DND-41 (cell line): ENCODE data around the gene PAX2.

Experiments
- EZH2 ChIP-seq: IDR thresholded peaks from 3 replicates; pipeline ENCODE4 v1.6.1; 2012; ENCODE audit warnings: borderline replicate concordance, low read depth, mild to moderate bottlenecking, moderate library complexity, low read length, inconsistent platforms; ENCODE audit not compliant: severe bottlenecking
- TF ChIP-seq, protein P1 (sequence below): IDR thresholded peaks from 2 replicates; pipeline ENCODE4 v1.5.1; 2012; ENCODE audit warnings: borderline replicate concordance, low read length, moderate library complexity, mild to moderate bottlenecking; ENCODE audit not compliant: poor library complexity, severe bottlenecking; ENCODE audit errors: extremely low read depth

GRCh38 chr10:100735087-100735336 is 10.4 kb upstream of the PAX2 start:
- TF ChIP-seq, protein P1, sequence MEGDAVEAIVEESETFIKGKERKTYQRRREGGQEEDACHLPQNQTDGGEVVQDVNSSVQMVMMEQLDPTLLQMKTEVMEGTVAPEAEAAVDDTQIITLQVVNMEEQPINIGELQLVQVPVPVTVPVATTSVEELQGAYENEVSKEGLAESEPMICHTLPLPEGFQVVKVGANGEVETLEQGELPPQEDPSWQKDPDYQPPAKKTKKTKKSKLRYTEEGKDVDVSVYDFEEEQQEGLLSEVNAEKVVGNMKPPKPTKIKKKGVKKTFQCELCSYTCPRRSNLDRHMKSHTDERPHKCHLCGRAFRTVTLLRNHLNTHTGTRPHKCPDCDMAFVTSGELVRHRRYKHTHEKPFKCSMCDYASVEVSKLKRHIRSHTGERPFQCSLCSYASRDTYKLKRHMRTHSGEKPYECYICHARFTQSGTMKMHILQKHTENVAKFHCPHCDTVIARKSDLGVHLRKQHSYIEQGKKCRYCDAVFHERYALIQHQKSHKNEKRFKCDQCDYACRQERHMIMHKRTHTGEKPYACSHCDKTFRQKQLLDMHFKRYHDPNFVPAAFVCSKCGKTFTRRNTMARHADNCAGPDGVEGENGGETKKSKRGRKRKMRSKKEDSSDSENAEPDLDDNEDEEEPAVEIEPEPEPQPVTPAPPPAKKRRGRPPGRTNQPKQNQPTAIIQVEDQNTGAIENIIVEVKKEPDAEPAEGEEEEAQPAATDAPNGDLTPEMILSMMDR = no peak
- TF ChIP-seq EZH2 = no peak
